Nephron (organoid): ENCODE data around the gene MCF2L2.
A peak's percentile ranks its signal among the peaks of the same experiment; 100 is the strongest.

Source experiments
- H3K27ac Mint-ChIP-seq, 3 experiments: 2 replicates each; pipeline ENCODE4 v1.8.0; 2020; ENCODE audit warnings: mixed read lengths in 3 of 3, mild to moderate bottlenecking in 2 of 3, moderate library complexity in 1 of 3
- H3K27me3 Mint-ChIP-seq: 2 replicates; pipeline ENCODE4 v1.8.0; 2021; ENCODE audit warnings: low read depth, mild to moderate bottlenecking, moderate library complexity, mixed read lengths
- H3K36me3 Mint-ChIP-seq: 2 replicates; pipeline ENCODE4 v1.8.0; 2020; ENCODE audit warnings: low read depth, mixed read lengths
- H3K4me1 Mint-ChIP-seq: 2 replicates; pipeline ENCODE4 v1.8.0; 2020; ENCODE audit warnings: mixed read lengths
- H3K4me3 Mint-ChIP-seq, 3 experiments: 2 replicates each; pipeline ENCODE4 v1.8.0; 2020; ENCODE audit warnings: mild to moderate bottlenecking in 3 of 3, mixed read lengths in 3 of 3, moderate library complexity in 2 of 3
- H3K9me3 Mint-ChIP-seq: 2 replicates; pipeline ENCODE4 v1.8.0; 2020; ENCODE audit warnings: mixed read lengths
- TF ChIP-seq, protein P1 (sequence below), 3 experiments: fragments of 200-600 bp; sonication (generic); IDR thresholded peaks; one replicate each; pipeline ENCODE4 v1.5.0; 2021; ENCODE audit warnings: antibody characterized with exemption in 3 of 3; ENCODE audit not compliant: unreplicated experiment in 3 of 3

Gene MCF2L2

GRCh38 chr3:183306798-183307671, 121.4 kb downstream of the MCF2L2 start:
- Mint-ChIP-seq H3K4me1 (peaks cover 4% of the 10 kb centered on the region), H3K27ac (no peak overlapping the region), H3K9me3 (no peaks in the 10 kb centered on the region), H3K27me3 (peaks cover 12% of the 10 kb centered on the region), H3K36me3 (no peaks in the 10 kb centered on the region), H3K4me3 (no peak overlapping the region)
- TF ChIP-seq, protein P1, sequence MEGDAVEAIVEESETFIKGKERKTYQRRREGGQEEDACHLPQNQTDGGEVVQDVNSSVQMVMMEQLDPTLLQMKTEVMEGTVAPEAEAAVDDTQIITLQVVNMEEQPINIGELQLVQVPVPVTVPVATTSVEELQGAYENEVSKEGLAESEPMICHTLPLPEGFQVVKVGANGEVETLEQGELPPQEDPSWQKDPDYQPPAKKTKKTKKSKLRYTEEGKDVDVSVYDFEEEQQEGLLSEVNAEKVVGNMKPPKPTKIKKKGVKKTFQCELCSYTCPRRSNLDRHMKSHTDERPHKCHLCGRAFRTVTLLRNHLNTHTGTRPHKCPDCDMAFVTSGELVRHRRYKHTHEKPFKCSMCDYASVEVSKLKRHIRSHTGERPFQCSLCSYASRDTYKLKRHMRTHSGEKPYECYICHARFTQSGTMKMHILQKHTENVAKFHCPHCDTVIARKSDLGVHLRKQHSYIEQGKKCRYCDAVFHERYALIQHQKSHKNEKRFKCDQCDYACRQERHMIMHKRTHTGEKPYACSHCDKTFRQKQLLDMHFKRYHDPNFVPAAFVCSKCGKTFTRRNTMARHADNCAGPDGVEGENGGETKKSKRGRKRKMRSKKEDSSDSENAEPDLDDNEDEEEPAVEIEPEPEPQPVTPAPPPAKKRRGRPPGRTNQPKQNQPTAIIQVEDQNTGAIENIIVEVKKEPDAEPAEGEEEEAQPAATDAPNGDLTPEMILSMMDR (IDR thresholded peaks at IDR 0.05; ENCODE audit: unreplicated experiment in 3 of 3): no peak

DNA sequence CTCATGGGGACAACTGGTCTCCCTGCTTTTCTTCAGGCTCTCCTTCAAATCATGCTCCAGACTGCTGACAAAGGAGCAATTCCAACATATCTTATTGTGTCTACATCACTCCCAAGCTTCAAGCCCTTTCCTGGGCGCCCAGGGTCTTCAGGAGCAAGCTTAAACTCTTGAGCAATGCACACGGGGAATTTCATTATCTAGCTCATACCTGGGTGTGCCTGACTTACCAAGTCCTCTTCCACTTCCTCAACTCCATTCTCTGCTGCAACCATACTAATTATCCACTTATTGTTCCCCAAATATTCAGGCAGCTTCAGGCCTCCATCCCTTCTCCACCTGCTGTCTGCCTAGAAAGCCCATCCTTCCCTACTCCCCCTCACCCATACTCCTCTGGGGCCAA, 124.7 kb downstream of the MCF2L2 start:
- Mint-ChIP-seq H3K36me3 (no peaks in the 10 kb centered on the region), H3K4me1 (peaks cover 7% of the 10 kb centered on the region), H3K4me3 (no peak overlapping the region), H3K27me3 (peaks cover 14% of the 10 kb centered on the region), H3K9me3 (no peaks in the 10 kb centered on the region), H3K27ac (no peak overlapping the region)
- TF ChIP-seq, protein P1 (IDR thresholded peaks at IDR 0.05; ENCODE audit: unreplicated experiment in 3 of 3): no peak

DNA sequence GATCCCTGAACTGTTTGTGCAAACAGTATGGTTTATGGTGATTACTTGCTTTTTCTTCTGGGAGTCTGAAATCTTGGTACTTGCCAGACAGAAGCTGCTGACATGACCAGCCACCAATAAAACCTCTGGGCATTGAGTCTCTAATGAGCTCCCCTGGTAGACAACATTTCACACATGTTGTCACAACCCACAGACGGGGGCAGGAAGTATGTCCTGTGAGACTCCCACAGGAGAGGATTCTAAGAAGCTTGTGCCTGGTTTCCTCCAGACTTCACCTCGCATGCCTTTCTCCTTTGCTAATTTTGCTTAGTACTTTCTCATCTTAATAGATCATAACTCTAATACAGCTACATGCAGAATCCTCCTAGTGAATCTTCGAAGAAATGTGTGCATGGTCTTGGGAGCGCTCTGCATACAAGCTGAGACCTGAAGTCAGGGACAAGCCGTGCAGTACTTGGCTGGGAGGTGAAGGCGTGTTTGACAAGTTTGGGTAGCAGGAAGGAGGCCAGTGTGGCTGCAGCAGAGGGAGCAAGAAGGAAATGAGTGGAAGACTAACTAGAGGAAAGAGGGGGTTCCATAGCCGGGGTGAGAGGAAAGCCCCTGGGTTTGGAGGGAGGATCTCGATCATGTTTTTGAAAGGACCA, 126.4 kb downstream of the MCF2L2 start:
- Mint-ChIP-seq H3K27ac (peak overlapping the region in 1 of 3 experiments; percentile 2), H3K27me3 (peaks cover 19% of the 10 kb centered on the region), H3K36me3 (no peaks in the 10 kb centered on the region), H3K4me1 (peaks cover 11% of the 10 kb centered on the region), H3K9me3 (no peaks in the 10 kb centered on the region), H3K4me3 (no peak overlapping the region)
- TF ChIP-seq, protein P1 (IDR thresholded peaks at IDR 0.05; ENCODE audit: unreplicated experiment in 3 of 3): no peak

GRCh38 chr3:183300996-183301562, 127.3 kb downstream of the MCF2L2 start:
- Mint-ChIP-seq H3K36me3 (peaks cover 5% of the 10 kb centered on the region), H3K27ac (no peak overlapping the region), H3K4me3 (no peak overlapping the region), H3K27me3 (peaks cover 10% of the 10 kb centered on the region), H3K9me3 (peaks cover 4% of the 10 kb centered on the region), H3K4me1 (peaks cover 11% of the 10 kb centered on the region)
- TF ChIP-seq, protein P1 (IDR thresholded peaks at IDR 0.05; ENCODE audit: unreplicated experiment in 3 of 3): no peak

DNA sequence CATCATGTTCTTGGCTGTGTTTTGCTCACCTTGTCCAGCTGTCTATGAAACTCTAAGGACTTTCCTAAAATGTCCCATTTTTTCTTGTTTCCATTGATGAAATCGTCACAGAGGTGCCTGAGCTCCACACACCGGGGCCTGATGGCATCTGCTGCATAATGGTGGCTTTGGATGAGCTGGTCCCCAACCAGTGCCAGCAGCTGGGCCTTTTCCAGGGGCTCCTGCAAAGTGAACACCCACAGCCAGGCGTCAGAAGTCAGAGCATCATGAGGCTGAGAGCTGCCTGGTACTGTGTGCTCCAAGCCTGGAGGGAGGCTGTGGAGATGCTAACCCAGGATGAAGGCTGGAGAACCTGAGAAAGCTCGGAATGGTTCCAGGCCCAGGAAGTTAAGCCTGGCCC, 128.4 kb downstream of the MCF2L2 start:
- Mint-ChIP-seq H3K27ac (no peak overlapping the region), H3K27me3 (peaks cover 10% of the 10 kb centered on the region), H3K4me1 (peaks cover 11% of the 10 kb centered on the region), H3K4me3 (no peak overlapping the region), H3K36me3 (peaks cover 8% of the 10 kb centered on the region), H3K9me3 (peaks cover 4% of the 10 kb centered on the region)
- TF ChIP-seq, protein P1 (IDR thresholded peaks at IDR 0.05; ENCODE audit: unreplicated experiment in 3 of 3): no peak
